Bone marrow (tissue), 2 donors: ENCODE results near the gene CYP4F11.
"Not testable (repeated sequence)": the region's sequence is repeated elsewhere in the genome, so short reads cannot be mapped to it uniquely, and the experiment has no call there.

Experiments used
- DNase-seq, 2 donors: peaks; one replicate each; lab custom pipeline; 2025; lab: John Stamatoyannopoulos, UW

Gene CYP4F11

DNA sequence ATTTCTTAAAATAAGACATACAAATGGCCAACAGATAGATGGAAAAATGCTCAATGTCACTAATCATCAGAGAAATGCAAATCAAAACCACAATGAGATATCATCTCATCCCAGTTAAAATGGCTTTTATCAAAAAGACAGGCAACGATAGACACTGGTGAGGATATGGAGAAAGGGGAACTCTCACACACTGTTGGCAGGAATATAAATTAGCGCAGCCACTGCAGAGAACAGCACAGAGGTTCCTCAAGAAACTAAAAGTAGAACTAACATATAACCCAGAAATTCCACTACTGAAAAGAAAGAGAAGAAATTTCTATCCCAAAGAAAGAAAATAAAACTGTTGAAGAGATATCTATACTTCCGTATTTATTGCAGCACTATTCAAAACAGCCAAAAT, 51.0 kb downstream of the CYP4F11 start:
- DNase-seq = not testable (repeated sequence)

DNA sequence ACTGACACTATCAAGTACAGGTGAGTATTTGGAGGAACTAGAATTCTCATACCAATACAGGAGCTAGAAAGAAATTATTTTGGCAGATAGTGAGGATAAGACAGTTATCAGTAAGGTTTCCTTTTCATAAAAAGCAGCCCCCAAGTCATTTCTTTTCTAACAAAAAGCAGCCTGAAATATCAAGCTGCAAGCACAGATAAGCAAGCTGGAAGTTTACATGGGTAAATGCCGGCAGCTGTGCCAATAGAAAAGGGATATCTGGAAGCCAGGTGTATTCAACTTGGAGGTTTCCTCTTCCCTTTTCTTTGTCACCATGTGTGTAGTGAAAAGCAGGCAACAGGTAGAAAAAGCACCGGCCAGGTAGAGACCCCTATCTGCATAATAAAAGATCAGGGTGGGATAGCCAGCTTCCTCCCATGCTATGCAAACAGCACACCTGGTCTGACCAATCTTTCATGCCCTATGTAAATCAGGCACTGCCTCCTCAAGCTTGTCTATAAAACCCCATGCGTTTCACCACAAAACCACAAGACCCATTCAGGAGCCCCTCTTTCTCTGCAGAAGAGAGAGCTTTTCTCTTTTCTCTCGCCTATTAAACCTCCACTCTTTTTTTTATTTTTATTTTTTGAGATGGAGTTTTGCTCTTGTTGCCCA, 59.4 kb downstream of the CYP4F11 start:
- no peak for DNase-seq

DNA sequence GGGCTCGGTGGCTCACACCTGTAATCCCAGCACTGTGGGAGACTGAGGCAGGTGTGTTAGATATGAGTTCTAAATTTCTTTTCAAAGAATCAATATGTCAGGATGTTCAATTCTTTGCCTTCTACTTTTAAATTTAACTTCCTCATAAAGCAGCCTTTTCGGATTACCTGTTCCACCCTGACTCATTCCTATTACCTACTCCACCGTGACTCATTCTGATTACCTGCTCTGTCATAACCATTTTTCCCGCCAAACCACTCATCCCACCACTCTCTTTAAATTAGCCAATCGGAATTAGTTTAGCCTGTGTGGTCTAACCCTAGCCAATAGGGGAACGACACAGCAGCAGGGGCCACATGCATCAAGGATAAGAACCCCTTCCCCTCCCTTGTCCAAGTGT, 60.6 kb downstream of the CYP4F11 start:
- not testable (repeated sequence) for DNase-seq

DNA sequence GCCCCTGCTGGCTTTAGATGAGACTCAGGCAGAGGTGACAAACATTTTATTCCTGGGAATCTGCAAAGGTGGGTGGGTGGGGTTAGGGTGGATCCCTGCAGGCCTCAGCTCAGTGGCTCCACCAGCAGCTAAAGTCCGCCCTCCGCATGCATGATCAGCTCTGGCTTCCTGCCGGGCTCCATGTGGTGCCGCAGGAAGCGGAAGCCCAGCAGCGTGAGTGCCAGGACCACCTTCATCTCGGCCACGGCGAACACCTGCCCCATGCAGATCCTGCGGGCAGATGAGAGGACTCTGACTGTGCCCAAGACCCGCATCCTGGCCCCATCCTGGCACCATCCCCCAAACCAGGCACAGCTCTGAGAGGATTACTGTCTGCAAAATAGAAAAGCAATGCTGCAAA, 62.8 kb downstream of the CYP4F11 start:
- DNase-seq = no peak

DNA sequence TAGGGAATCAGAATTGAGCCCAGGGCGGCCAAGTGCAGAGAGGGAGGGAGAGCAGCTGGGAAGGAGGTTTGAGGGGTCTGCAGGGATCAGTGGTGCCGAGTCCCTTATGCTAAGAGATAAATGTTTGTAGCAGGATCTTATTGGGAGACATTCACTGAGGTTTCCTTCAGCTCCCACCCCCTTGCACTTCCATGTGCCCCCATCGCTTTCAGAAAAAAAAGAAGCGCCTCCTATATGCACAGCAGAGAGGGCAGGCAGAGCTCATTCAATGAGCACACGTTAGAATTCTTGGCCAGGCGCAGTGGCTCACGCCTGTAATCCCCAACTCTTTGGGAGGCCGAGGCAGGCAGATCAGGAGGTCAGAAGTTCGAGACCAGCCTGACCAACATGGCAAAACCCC, 64.5 kb downstream of the CYP4F11 start:
- no peak for DNase-seq

DNA sequence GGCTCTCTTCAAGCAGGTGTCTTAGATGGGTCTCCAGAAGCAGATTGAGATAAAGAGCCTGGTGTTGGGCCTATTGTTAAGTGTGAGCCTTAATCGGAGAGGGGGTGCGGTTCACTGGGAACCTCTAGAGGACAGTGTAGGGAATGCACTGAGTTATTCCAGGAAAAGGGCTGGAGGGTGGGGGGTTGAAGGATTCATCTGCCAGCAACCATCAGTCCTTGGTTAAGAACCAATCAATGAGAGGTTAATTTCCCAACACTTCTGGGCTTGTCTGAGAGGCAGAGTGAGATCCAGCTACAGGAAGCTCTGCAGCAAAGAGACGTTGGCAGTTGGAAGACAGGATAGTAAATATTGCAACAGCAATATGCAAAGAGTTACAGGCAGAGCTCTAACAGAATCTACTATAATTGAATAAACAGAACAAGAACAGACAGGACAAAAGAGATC, 65.2 kb downstream of the CYP4F11 start:
- peak in 1 of 2 donors; percentile 34 for DNase-seq

DNA sequence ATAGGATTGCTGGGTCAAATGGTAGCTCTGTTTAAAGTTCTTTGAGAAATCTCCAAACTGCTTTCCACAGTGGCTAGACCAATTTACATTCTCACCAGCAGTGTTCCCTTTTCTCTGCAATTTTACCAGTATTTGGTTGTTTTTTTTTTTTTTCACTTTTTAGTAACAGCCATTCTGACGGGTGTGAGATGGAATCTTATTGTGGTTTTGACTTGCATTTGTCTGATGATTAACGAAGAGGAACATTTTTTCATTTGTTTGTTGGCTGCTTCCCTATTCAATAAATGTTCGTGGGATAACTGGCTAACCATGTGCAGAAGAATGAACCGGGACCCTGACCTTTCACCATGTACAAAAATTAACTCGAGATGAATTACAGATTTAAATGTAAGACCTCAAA, 67.7 kb downstream of the CYP4F11 start:
- DNase-seq = no peak

DNA sequence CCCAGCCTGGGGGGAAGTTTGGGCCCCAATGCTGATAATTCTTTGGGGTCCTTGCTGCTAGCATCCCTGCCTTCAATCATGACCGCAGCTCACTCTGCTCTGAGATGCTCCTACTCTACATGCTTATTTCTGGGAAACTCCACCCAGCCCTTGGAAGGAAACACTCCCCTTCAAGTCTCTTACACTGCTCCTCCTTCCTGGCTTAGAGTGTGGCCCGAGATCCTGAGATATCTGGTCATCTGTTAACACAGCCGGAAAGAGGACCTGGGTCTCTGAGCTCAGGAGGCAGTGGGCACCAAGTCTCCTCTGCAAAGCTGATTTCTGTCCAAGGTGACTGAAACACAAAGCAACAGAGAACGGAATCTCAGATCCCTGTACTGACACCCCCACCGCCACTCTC, 69.5 kb downstream of the CYP4F11 start:
- no peak for DNase-seq

DNA sequence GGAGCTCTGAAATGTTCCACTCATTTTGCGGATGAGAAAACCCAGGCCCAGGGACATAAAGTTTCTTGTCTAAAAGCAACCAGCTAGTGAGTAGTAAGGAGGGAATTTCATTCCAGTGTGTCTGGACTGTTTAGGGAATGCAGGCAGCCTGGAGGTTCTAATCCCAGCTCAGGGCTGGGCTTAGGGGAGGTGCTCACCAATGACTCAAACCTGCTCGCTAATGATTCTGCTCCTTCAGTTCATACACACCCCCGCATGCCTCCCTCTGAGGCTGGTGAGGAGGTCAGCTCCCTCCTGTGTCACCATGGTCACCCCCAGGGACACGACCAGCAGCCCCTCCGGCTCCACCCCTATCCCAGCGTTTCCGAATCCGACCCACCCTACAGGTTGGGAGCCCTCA, 71.1 kb downstream of the CYP4F11 start:
- no peak for DNase-seq

DNA sequence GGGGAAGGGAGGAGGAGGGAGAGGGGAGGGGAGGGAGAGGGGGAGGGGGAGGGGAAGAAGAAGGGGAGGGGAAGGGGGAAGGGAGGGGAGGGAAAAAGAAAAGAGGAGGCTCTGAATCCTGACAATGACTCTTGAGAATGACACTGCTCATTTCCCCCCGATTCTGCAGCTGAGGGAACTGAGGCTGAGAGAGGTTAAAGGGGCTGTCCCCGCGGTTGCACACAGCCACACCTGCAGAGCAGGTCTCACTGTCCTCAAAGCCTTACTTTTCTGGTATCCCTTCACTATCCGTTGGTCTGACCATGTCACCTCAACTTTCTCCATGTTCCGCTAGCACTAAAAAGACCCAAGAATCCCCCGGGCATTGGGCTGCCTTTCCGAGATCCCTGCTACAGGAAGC, 71.9 kb downstream of the CYP4F11 start:
- no peak for DNase-seq
